ENCODE data around the gene ZNF366.

Gene ZNF366

DNA sequence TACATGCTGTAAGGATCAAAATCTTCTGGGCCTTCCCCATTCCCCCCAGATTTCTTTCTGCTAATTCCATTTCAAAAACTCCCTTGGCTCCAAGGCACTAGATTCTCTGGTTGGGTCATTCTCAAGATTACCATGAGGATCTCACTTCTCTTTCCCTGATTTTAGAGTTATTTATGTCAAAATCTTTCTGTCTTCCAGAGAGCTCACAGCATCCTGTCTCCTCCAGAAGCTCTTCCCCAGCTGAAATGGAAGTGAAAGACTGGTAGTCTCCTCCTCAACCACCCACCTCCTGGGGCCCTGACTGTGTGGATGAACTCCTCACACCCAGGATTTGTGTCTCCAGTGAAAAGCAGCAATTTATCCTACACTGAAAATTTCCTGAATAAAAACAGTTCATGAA is 11.9 kb upstream of the ZNF366 start:
- no peak for DNase-seq

DNA sequence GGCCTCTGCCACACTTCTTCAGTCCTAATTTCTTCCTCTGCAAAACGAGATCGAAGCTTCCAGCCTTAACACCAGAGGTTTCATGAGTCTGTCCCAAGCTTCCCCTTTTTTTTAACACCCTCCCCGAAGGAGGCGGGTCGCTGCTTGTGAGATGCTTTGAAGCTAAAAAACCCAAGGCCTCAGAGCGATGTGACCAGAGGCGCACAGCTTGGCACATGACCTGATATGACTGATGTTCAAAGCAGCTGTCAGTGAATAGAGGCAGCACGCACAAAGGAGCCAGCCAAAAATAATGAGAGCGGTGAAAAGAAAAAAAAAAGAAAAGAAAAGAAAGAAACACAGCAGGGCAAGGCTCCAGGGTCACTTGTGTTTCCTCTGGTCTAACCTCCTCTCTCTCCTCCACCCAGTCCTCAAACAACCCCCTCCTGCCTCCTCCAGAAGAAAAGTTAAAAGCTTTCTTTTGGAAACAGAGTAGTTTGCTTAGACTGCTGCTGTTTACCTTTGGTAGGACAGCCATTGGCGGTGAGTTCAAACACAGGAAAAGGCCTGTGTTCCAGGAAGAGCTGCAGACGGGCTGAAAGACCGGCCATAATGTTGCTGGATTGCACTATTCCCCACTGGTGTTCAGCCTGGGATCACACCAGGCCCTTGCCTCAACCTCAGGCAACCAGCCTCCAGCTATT is 10.9 kb upstream of the ZNF366 start:
- DNase-seq = no peak

DNA sequence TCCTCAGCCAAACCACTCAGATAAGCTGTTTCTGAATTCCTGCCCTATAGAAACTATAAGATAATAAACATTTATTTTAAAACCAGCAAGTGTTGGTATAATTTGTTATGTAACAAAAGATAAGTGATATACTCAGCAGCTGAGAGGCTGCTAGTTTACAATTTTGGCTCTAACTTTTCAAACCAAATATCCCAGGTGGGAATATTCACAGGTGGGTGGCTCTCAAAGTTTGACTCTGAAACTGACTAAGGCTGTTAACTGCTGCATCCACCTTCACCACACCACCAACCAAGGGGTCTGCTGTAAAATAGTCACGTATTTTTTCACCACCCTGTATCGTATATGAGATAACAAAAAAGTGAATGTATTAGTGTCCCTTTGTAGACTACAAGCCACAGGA is 9.7 kb upstream of the ZNF366 start:
- no peak for DNase-seq

DNA sequence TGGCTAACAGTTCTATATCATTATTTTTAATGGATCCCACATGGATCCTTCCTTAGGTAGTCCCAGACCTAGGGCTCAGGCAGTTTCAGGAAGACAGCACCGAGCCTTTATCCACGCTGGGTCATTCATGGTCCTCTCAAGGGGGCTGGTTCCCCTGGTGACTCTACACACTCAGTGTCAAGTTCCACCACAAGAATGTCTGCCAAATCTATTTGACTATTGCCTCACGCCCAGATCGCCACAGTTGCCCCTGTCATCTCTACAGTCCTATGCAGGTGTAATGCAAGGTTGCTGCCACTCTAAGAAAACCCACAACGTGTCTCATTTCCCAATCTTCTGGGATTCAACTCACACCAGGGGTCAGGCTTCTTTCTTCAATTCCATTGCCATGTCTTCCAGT is 8.0 kb upstream of the ZNF366 start:
- no peak for DNase-seq

DNA sequence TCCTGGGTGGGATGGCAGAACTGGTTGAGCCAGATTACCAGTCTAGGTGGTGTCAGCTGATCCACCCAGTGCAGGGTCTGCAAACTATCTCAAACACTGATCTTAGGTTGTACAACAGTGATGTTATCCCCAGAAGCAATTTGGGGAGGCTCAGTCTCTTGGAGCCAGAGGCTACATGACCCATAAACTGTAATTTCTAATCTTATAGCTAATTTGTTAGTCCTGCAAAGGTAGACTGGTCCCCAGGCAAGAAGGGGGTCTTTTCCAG is 5.3 kb upstream of the ZNF366 start:
- no peak for DNase-seq

DNA sequence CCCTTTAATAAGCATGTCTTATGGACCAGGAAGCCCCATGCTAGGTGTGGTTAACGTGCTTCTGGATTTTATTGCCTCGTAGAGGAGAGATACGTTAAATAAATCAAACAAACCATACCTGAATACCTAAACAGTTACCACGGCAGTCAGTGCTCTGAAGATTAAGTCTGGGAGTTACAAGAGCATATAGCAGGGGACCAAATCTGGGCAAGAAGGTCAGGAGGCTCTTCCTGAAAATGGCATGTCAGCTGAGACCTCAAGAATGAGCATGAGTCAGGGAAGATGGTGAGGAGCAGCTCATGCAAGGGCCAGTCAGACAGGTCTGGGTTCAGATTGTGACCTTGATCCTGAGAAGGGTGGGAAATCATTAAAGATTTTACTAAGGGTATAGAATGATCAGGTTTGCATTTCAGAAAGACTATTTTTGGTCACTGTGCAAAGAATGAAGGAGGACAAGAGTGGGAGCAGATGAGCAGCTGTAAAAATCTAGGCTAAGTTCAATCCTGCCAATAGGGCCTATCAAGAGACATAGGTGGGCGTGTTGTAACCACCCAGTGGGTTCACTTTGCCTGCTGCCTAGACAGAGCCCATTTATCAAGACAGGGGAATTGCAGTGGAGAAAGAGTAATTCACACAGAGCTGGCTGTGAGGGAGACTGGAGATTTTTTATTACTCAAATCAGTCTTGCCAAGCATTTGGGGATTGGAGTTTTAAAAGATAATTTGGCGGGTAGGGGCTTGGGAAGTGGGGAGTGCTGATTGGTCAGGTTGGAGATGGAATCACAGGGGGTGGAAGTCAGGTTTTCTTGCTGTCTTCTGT is 4.8 kb upstream of the ZNF366 start:
- no peak for DNase-seq

DNA sequence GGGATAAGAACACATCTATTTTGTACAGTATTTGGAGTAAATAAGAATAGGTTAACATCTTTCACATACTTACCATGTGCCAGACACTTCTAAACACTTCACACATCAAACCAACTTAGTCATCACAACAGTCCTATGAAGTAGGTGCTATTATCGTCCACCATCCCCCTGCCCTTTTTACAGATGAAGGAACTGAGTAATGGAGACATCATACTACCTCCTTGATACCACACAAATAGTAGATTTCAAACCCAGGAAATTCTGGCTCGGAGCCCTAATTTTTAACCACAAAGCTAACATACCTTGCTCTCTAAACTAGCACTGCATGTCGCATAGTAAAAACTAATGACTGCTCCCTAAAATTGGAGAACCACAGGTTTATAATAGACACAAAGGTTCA is 4.2 kb upstream of the ZNF366 start:
- DNase-seq = no peak

DNA sequence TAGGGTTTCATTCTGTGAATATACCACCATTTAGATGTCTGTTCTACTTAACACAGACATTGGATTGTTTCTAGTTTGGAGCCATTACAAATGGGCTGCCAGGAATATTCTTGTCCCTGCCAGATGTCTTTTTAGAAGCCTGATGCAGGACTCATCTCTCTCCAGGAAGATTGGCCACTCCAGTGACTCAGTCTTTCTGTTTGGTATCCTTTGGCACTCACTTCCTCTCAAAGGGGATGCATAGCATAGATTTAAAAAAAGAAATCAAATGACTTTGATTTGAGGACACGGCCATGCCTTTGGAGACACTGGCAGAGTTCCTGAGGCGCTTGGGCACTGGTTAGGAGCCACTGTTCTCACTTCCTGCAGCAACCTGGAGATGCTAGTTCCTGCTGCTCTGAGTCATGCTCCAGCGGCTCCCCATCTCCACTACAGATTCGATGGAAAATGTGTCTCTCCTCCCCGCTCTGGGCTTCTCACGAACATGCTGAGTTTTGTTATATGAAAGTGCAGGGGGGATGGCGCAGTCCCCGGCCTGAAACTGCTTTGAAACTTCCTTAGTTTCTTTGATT is 3.5 kb upstream of the ZNF366 start:
- no peak for DNase-seq

DNA sequence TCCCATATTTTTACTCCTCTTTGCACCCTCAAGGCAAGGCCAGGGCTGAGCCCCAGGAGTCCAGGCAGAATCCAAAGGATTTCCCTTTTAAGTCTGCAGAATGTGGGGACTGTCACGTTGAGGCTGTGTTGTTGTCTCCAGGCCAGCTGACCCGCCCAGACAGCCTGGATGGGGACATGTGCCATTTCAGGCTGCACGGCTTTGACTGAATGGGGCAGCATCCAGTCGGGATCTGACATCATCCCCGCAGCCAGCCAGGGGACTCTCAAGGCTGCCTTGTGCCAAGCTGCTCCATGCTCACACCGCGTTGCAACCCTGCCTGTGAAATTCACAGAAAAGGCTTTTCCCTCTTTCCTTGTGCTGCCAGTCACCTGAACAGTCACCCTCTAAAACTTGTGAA is 2.2 kb upstream of the ZNF366 start:
- no peak for DNase-seq

DNA sequence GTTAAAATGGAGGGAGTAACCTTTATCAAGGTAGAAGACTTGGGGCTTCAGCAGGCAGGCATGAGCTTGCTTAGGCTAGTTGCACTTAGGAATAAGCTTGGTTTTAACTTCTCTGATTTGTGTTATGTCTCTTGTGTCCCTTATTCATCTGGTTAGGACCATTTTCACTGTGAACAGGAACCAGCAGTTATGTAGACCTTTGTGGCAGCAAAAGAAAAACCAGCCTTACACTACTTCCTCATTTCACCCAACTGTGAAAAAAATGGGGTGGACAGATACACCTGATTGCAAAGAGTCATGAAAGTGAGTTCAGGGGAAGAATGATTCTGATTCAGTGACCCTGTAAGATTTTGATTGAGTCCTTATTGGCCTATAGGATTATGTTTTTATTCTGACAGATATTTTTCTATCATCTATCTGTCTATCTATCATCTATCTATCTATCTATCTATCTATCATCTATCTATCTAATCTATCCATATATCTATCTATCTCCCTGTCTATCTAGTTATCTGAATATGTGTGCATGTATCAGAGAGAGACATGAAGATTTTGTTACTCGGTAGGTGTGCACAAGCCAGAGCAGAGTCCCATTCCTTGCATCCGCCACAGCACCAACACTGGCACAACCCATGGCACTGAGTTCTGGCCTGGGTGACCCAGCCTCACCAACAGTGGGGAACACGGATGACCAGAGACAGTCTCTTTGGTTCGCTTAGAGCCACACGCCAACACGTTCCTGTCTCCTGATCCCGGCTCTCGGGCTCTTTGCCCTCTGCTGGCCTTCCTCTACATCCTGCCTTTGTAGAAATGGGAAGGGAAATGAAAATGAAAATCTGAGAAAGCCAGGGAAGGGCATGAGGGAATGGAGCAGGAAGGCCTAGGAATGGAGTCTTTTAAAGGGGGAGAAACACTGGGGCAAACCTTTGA is 1.3 kb upstream of the ZNF366 start:
- DNase-seq = no peak

DNA sequence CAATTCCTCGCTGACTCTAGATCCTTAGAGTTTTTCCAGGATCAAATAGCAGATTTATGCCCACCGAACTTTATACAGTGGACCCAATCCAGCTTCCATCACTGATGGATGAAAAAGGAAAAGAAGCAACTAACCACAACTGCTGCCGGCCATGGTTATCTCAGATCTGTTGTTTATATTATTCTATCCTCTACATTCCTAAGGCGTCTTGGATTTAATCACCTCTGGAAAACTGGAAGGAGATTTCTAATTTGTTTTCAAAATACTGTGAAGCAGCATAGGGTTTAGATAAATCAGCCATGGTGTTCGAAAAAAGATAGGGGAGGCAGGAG is 663 bp upstream of the ZNF366 start:
- DNase-seq = no peak

DNA sequence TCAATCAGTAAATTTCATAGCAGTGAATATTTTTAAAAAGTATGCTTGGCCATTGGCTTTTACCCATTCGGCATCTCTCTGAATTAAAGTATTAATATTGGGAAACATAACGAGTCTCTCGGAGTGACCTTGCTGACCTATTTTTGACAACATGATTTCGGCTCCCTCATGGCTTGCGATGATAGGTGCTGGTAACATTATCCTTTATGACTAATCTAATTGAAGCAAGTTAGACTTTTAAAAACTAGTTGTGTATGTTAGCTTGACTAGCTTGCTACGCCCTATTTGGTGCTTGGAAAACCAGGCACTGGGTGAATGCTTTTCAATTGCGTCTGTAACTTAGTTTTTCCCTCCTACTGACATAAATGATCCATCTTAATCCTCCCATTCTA is 1.1 kb downstream of the ZNF366 start:
- no peak for DNase-seq

DNA sequence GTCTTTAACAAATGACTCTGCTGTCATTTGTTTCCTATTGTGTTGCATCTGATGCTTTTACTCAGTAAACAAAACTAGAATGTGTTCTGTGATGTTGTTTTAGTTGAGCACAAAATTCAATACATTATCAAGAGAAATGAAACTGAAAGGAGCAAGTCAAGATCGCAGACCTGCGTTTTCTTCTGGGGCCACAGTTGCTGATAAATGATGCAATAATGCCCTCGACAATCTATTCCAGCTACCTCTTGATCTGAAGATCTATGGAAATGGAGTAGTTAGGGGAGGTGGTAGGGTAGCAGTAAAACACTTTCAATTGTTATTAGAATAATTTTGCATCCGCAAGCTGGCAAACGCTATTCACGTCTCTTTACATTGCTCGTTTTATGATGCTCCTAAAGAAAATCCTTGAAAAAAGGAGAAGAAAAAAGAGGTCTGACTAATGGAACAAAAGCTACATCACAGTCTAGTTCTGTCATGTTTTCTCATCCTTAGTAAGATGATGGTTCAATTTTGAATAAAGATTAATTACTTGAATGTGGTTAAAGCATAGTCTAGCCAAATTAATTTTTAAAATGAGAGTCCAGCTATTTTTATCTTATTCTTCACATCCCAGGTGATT is 1.6 kb downstream of the ZNF366 start:
- DNase-seq = no peak

DNA sequence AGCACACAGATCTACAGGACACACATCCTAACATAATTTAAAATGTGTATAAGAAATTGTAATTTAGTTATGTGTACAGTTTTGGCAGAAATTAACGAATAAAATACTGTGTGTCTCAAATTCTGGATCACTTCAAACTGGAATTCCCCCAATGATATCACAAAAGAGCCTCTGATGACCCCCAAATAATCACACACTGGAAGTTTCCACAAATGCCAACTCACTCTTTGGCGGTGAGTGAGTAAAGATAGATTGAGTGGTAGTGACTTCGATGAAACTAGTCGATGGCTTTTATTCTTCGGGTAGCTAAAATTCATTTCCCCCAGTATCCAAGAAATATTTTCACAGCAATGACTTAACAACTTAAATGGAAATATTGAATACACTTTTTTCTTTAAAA is 2.2 kb downstream of the ZNF366 start:
- DNase-seq = no peak

DNA sequence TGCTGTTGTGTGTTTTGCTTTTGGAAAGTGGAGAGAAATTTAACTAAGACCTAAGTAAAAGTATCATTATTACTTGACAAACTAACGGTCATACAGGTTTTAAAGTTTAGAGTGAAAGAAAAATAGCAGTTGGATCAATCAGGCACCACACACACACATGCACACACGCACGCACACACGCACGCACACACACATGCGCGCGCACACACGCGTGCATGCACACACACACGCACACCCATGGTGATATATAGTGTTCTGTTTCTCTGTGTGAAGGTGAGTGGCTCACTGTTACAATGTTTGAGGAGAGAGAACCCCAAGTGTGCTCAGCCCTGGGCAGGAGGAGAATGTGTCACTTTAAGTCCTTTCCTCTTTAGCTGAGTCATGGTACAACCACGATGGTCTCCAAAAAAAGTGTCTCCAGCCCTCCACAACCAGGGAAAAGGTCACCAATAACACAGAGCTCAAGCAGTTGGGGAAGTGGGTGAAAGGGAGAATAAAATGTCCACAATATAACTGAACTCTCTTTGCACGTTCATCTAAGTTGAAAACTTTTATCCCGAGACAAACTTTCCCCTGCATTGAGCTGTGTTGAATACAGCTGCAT is 3.2 kb downstream of the ZNF366 start:
- no peak for DNase-seq

DNA sequence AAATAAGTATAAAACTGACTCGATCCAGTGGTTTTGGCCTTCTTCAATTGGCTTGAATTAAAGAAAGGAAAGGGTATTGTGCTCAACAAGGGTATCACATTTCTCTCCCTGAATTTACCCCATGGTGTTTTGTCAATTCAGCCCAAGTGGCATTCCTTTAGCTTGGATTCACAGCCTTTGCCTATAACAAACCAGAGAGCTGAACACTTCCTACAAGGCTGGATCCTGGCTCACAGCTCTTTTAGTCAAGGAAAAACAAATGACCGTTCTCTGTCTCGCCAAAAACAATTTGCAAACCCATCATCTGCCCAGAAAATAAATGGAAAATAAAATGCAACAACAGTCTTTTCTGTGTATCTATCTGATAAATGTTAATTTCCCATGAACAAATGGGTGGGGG is 5.7 kb downstream of the ZNF366 start:
- DNase-seq = no peak

DNA sequence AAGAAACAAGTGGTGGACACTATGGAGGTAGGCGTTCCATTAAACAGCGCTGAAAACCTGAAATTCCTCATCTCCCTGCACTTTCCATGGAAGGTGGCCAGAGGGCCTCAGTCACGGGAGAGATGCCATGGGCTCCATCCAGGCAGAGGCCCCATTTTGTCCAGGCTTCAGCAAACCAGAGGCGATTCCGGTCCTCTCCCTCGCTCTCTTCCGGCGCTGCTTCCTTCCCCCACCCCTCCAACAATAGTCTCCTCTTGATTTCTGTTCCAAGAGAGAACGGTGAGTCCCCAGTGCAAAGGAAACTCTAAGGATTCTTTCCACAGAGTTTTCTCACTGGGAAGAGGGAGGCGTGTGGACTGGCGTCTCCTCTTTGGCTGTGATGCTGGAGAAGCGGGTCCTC is 7.5 kb downstream of the ZNF366 start:
- DNase-seq = no peak

DNA sequence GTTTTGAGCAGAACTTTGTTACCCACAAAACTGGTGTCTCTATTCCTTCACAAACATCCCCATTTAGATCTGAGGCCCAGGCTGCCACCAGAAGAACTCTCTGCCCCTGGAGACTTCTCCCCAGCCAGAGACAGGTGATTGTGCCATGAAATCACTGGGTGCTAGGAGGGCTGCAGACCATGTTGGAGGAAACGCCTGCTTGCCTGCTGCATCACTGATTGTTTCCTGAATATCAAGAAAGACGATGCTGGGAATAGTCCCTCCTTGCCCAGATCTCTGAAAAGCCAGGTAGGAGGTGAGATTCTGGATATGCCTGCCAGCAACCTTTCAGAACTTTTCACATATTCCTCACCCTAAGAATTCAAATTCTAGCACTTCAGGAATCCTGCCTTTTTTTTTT is 8.1 kb downstream of the ZNF366 start:
- no peak for DNase-seq

DNA sequence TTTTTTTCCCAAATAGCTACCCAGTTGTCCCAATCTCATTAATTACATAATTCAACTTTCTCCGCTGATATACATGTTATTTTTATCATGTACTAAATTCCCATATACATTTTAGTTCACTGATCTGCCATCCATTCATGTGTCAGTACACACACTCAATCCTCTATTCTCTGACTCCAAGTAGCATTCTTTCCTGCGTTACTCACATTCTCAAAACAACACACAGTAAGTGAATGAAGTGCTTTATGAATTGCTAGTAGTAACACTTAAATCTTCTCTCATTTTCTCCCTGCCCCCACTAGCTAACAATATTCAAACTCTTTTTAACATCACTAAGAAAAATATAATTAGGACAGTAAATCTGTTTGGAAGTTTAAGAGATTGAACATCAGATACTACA is 8.9 kb downstream of the ZNF366 start:
- no peak for DNase-seq

DNA sequence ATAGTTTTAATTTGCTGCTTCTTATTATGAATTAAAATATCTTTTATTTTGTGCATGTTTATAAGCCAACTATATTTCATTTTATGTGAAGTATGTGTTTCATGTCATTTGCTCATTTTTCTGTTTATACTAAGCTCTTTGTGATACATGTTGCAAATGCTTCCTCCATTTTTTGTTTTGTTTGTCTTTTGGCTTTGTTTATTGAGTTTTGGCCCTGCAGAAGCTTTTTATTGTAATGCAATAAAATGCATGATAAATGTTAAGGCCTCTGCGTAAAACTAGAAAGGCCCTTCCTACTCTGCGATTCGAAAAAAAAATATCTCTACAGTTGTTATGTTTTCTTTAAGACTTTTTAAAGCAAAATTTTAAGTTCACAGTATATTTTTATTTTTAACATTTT is 9.4 kb downstream of the ZNF366 start:
- DNase-seq = no peak

DNA sequence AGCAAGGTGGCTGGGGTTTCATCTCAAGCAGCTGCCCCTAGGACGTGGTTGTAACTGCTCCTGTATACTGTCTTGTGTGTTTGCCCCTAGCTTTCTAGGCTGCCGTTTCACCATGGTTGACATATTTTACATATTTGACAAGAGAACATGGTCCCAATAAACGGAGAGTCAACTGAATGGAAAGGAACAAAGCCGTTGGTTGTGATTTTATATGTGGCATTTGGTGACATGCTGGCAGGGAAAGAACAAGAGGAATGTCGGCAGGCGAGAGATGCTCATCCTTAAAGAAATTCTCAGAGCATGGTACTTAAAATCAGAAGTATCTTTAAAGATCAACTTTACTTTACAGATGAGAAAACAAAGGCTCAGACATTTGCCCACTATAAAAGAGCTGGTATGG is 11.8 kb downstream of the ZNF366 start:
- DNase-seq = no peak

DNA sequence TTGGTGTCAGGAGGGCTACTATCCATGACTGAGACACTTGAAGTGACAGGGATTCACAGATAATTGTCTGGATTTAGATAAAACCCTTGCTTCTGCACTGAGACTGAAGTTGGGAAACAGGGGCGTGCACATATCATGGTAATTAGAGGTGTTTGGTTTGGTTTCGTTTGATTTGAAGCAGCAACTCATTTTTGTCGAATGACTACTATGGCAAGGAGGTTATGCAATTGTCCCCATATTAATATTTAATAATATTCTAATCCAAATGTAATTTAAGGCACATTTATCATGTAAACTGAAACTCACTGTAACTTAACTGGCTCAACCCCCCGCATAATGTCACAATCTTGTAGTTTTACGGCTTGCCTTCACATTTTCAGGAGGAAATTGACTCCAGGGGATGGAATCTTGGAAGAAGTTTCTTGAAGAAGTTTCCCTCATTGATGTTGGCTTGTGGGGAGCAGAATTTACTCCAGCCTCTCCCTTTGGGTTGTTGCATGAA is 12.5 kb downstream of the ZNF366 start:
- no peak for DNase-seq

DNA sequence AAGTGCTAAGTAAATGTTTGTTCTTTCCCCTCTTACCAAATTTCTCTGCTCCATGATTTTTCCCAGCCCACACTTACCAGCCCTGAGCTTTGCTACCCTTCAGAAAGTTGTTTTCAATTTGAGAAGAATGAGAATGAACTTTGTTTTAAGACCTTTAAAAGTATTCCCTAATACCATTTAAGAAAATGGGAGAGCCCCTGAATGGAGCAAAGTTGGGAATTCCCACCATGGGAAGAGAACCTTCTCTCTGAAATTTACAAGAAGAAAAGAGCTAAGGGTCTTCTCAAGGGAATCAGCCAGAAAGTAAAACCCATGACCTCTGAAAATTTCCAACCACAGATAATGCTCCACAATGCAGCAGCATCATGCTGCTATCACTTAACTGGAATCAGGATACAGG is 17.7 kb downstream of the ZNF366 start:
- DNase-seq = no peak

Measured in effector CD8-positive, alpha-beta T cell (primary cell).